ENCODE data around the gene POU2F3. TPM values are rescaled to one million over a fixed set of nuclear protein-coding genes. Genes with fewer than 3 reads are reported as not detected.

POU2F3 gene
- polyA plus RNA-seq, 3 donors = 0.37 to 0.54 TPM; not detected in 1

- no peaks in the 10 kb centered on the region for H3K79me2 ChIP-seq (ENCODE audit: insufficient read depth, low read length)
- Mint-ChIP-seq H3K27me3 (ENCODE audit: low read depth in 3 of 3) (peaks cover 32 to 41% (median 36%) of the 10 kb centered on the region in 3 donors), H3K9me3 (peaks cover 0 to 1% (median 0%) of the 10 kb centered on the region in 7 donors), H3K36me3 (no peaks in the 10 kb centered on the region), H3K27ac (no peak overlapping the region), H3K4me1 (no peaks in the 10 kb centered on the region), H3K4me3 (no peak overlapping the region)
- no peak overlapping the region for H3K27ac ChIP-seq (ENCODE audit: low read depth in 1 of 2, low read length in 2 of 2)
- H3K4me1 ChIP-seq (ENCODE audit: control insufficient read depth in 1 of 2, insufficient read depth in 2 of 2, low read length in 2 of 2) = no peaks in the 10 kb centered on the region
- WGBS (ENCODE audit: insufficient coverage) = no CpG with 5 or more reads among the region's 3 CpGs
- no peak overlapping the region for H2AFZ ChIP-seq (ENCODE audit: insufficient read depth, low read depth, low read length, poor library complexity, severe bottlenecking)
- H4K20me1 ChIP-seq (ENCODE audit: insufficient read depth, low read length) = no peaks in the 10 kb centered on the region
- peaks cover 0 to 14% of the 10 kb centered on the region in 2 donors for H3K27me3 ChIP-seq (ENCODE audit: control insufficient read depth in 2 of 2, insufficient read depth in 2 of 2, low read length in 2 of 2)
- no peak for TF ChIP-seq CTCF (IDR thresholded peaks at IDR 0.05)
- no peaks in the 10 kb centered on the region for H3K9me3 ChIP-seq (replicated peaks in 1 of 2; ENCODE audit: control insufficient read depth in 1 of 2, insufficient read depth in 1 of 2, low read length in 2 of 2)
- no peak overlapping the region for H3K4me2 ChIP-seq (replicated peaks; ENCODE audit: extremely low read depth, low read length, poor library complexity, severe bottlenecking)
- no peak for DNase-seq
- intact Hi-C loops (cut with micrococcal nuclease) = no loop called here
- no peak overlapping the region for H3K4me3 ChIP-seq (replicated peaks in 1 of 3; ENCODE audit: low read depth in 2 of 3, low read length in 3 of 3)
- no peak overlapping the region for H3K9ac ChIP-seq (ENCODE audit: insufficient read depth, low read length, poor library complexity, severe bottlenecking)
- H3K36me3 ChIP-seq (replicated peaks in 1 of 2; ENCODE audit: control insufficient read depth in 1 of 2, insufficient read depth in 2 of 2, low read length in 2 of 2) = no peaks in the 10 kb centered on the region
These were observed 22.0 kb downstream of the POU2F3 start for GRCh38 chr11:120261931-120262330.

- TF ChIP-seq CTCF (IDR thresholded peaks at IDR 0.05) = no peak
- no peak overlapping the region for H3K4me3 ChIP-seq (replicated peaks in 1 of 3; ENCODE audit: low read depth in 2 of 3, low read length in 3 of 3)
- WGBS (ENCODE audit: insufficient coverage) = no CpG with 5 or more reads among the region's 2 CpGs
- H3K4me2 ChIP-seq (replicated peaks; ENCODE audit: extremely low read depth, low read length, poor library complexity, severe bottlenecking) = no peak overlapping the region
- Mint-ChIP-seq H3K27me3 (ENCODE audit: low read depth in 3 of 3) (peaks cover 21 to 39% (median 28%) of the 10 kb centered on the region in 3 donors), H3K36me3 (no peaks in the 10 kb centered on the region), H3K9me3 (peaks cover 0 to 2% (median 0%) of the 10 kb centered on the region in 7 donors), H3K4me1 (no peaks in the 10 kb centered on the region), H3K27ac (no peak overlapping the region), H3K4me3 (no peak overlapping the region)
- H3K36me3 ChIP-seq (replicated peaks in 1 of 2; ENCODE audit: control insufficient read depth in 1 of 2, insufficient read depth in 2 of 2, low read length in 2 of 2) = no peaks in the 10 kb centered on the region
- no peaks in the 10 kb centered on the region for H3K27me3 ChIP-seq (ENCODE audit: control insufficient read depth in 2 of 2, insufficient read depth in 2 of 2, low read length in 2 of 2)
- intact Hi-C loops (cut with micrococcal nuclease) = no loop called here
- H2AFZ ChIP-seq (ENCODE audit: insufficient read depth, low read depth, low read length, poor library complexity, severe bottlenecking) = no peak overlapping the region
- DNase-seq = no peak
- no peak overlapping the region for H3K9ac ChIP-seq (ENCODE audit: insufficient read depth, low read length, poor library complexity, severe bottlenecking)
- H4K20me1 ChIP-seq (ENCODE audit: insufficient read depth, low read length) = no peaks in the 10 kb centered on the region
- no peaks in the 10 kb centered on the region for H3K9me3 ChIP-seq (replicated peaks in 1 of 2; ENCODE audit: control insufficient read depth in 1 of 2, insufficient read depth in 1 of 2, low read length in 2 of 2)
- H3K27ac ChIP-seq (ENCODE audit: low read depth in 1 of 2, low read length in 2 of 2) = no peak overlapping the region
- no peaks in the 10 kb centered on the region for H3K79me2 ChIP-seq (ENCODE audit: insufficient read depth, low read length)
- H3K4me1 ChIP-seq (ENCODE audit: control insufficient read depth in 1 of 2, insufficient read depth in 2 of 2, low read length in 2 of 2) = no peaks in the 10 kb centered on the region
These were observed 27.4 kb downstream of the POU2F3 start for GRCh38 chr11:120267319-120267718.

All from CD14-positive monocyte (primary cell).